GM15510 (cell line): ENCODE measurements around the gene SSPN.

Experiments used
- POLR2A ChIP-seq: IDR thresholded peaks from 3 replicates; pipeline ENCODE4 v1.6.1; 2011; ENCODE audit warnings: borderline replicate concordance; ENCODE audit not compliant: insufficient read length; ENCODE audit errors: extremely low read depth

SSPN gene

DNA sequence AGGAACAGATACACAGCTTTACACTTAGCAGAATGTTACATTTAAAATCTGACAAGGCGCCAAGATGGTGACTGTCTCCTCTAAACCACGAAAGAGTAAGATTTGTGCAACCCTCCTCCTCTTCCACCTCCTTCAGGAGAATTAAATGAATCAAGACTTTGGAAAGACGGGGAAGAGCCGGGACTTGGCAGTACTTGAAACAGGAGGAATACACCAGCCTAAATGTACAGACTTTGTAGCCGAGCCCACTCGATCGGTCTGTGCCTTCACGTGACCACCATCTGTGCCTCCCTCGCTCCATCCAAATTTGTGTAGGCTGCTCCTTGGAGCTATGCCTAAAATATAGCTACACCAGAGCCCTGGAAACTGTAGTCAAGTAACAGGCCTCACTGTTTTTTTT is 38.3 kb downstream of the SSPN start:
- no peak for TF ChIP-seq POLR2A

DNA sequence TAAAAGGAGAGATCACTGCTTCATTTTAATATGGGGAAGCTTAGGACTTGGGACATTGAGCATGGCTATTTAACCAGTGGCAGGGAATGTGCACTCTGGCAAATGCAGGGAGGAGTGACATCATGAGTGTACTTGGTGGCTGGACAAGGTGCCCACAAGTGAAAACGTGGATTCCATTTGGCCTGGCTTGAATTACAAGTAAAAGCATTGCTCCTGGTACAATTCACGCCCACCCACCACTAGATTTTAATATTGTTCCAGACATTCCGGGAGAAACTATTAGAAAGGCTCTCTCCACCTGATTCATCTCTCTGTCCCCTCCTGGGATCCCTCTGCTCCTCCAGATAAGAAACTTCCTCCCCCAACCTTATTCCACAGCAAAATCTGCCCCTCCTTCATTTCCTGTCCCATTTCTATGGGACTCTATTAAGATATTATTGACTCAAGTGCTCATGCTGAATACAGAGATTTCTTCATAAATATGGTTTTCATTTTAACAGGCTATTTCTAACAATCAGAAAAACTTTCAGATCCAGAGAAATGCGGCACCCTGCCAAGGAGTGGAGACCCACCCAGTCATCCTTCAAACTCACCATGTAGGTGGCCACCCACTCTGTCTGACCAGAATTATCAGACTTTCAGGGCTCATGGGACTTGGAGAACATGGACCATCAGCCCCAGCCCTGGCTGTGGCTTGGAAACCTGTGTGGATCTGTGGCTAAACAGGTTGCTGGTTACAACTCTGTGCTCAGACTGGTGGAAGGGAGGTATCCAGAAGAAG is 43.2 kb downstream of the SSPN start:
- TF ChIP-seq POLR2A = no peak

DNA sequence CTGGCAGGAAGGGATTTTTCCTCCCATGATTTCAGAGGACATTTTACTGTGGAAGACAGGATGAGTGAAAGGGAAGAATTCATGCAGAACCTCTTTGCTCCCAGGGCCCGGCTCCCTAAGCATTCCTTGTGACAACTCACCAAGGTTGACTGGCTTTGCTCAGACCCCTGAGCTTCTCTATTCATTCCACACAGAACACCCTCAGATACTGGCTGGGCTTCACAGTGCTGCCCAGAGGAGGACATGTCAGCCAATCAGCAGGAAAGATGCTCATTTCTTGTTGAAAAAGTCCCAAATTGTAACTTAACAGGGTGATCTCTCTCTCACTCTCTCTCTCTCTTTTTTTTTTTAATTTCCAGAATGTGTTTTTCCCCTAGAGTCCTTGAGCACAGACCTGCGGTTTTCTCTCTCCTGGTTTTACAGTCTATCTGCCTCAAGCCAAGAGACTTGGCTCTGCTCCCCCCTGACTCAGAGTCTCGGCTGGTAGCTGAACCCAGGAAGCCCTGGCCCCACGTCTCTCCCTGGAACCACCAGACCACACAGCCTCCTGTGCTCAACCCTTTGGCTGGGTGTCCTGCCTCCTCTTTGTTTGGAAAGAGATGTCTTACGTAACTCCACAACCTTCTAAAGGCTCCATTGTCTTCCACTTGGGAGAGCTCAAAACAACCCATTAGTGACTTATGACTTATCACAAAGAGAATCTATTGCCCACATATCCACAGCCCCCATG is 43.9 kb downstream of the SSPN start:
- TF ChIP-seq POLR2A = no peak

DNA sequence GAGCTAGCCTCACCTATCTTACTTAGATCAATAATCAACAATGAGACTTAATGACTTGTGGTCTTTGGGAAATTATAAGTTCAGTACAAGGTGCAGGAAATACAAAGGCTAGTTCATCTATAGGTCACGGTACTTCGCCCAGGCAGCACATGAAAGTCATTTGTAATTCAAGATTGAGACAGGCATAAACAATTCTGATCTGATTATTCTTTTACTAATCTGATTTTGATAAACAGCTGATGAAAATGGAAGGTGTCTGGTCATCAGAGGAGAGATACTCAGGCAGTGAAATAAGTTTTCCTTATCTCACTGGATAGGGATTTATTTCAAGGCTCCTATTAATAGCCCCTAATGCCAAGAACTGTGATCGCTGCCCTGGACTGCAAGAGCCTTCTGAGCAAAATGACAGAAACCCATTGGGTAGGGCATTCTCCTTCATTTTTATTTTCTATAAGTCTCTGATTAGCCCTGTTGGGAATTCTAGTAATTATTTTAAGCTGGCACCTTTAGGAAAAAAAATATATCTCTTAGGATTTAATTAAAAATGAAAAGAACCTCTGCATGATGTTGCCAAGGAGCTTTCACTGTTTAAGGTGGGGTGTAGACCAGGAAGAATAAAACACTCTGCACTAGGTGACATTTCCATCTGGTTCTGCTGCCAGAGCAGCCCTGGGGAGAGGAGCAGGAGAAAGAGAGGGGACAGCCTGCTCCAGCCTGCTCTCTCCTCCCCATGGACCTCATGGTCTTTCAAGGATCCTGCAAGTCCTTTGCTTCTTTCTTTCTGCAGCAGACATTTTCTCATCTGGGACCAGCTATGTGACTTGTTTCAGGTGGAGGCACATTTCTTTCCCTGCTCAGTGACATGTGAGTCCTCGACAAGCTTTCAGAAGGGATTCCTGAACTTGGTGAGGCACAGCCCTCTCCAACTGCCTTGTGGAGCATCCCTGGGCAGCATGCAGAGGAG is 44.8 kb downstream of the SSPN start:
- no peak for TF ChIP-seq POLR2A

DNA sequence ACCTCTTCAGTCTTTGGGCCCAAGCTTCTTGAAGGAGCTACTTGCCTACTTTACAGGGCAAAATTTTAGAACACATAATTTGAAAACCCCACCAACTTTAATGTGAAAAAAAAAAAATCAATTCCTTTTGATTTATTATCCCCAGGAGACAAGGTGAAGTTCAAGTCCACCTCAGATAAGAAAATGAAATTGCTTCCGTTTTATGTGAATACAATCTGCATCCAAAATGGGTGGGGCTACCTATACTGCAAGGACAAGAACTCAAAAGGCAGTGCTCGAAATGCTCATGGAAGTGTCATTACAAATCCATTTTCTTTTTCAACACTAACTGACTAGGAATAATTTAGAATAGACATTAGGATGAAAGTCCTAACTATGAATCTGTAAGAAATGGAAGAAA is 45.7 kb downstream of the SSPN start:
- no peak for TF ChIP-seq POLR2A

DNA sequence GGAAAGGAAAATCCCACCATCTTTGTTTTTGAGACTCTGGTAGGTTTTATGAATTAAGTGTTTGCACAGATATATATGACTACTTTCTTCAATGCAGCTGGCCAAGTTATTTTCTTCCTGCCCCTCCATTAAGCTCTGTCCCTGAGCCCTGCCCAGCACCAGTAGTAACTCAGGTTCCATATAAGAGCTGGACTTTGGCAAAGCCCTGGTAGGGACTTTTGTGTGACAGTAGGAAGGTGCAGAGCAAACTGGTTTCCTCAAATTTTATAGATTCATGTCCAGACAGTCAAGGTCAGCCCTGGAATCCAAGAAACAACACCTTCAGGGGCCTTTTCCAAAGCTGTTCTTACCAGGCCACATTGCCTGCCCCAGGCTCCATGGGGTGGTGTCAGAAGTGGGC is 47.3 kb downstream of the SSPN start:
- TF ChIP-seq POLR2A = no peak

DNA sequence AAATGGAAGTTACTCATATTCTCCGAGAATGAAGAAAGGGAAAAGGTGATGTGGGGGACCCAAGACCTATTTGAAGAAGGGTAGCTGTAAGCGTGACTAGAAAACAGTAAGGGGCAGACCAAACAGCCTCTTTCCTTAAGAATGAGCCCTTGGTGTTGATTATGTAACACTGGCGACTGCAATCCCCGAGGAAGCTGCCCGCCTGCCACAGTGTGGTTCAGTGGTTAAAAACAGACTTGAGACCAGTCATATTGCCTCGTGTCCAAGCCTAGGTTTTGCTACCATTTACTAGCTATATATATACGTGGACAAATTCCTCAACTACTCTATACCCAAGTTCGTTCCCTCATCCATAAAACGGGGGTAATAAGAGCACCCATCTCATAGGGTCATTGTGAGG is 49.1 kb downstream of the SSPN start:
- TF ChIP-seq POLR2A = no peak

DNA sequence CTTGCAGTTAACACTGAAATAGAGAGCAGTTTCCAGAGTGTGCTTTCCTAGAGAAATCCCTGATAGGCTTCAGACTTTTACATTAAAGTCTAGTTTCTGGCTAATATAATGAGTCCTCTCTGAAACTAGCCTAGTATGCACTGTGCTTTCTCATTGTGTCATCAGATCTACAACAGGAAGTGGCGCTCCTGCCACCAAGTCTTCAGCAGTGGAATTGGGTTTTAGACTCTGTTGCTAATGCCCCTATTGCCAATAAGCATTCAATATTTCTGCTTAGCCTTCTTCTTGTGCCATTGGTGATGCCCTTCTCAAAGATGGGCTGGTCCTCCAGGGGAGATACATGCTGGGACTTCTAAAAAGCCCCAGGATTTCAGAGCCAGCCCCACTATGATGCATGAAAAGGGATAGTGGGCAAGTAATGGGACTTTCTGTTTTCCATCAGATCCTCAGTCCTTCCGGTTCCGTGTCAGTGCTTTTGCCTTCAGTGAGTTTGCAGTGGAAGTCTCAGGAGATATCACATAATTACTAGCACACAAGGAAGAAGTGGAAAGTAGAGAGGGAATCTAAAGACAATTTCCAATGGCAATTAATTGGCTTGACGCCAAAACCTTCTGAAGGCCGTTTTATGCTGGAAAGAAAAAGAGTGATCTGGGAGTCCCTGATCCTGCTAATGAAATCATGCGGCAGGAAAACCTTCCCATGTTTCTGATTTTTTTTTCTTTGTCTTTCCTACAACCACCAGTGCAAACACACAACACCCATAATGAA is 50.0 kb downstream of the SSPN start:
- no peak for TF ChIP-seq POLR2A

DNA sequence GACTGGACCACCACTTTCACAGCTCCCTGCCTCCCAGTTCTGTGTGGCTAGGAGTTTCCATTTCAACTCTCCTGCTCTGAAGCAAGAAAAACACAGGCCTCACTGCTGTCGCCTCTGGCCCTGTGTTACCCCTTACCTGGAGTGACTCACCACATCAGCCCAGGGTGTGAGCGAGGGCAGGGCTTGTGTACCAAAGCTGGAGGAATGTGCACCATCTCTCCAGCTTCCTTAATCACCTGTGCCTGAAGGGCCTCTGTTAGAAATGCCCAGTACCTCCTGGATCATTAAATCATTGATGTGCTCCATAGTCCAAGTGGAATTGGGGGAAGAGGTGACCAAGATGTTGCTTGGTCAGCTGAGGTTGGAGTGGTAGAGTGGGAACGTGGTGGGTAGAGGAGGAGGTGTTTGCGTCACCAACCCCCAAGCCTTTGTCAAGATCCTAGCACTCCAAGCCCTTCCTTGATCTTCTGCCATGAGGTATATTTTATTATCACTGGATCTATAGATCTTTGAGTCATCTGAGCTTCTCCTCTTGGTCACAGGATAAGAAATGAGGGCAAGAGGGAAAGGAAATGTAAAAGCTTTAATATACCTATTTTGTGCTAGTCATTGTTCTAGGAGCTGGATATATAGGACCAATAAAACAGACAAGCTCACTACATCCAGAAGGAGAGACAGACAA is 51.3 kb downstream of the SSPN start:
- TF ChIP-seq POLR2A = no peak

DNA sequence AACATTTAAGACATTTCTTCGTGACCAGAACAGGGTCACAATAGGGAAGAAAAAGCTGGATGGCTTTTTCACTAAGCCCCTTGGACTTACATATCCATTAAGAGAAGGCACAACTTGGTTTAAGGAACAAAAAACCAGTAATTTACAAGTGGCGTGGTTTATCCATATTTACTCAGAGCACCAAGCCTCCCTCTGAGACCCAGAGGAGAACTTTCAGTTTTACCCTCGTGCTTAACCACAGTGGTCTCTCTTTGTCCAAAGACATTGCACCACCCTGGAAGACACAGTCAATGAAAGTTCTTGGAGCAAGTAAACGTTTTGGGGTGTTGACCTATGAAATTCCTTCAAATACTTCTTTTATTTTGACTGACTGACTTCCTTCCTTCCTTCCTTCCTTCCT is 52.5 kb downstream of the SSPN start:
- TF ChIP-seq POLR2A = no peak

DNA sequence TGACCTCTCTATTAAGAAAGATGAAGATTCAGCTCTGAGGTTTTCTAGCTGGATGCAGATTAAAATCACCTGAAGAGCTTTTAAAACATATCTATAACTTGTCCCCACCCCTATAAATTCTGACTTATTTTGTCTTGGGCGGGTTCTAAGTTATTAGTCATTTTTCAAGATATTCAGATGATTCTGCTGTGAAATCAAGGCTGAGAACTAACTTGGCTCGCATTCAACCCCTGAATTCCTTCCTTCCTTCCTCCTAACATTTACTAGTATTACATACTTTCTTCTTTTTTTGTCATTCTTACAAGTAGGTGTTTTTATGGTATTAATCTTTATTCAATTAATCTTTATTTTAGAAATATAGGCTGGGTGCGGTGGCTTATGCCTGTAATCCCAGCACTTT is 55.4 kb downstream of the SSPN start:
- no peak for TF ChIP-seq POLR2A

DNA sequence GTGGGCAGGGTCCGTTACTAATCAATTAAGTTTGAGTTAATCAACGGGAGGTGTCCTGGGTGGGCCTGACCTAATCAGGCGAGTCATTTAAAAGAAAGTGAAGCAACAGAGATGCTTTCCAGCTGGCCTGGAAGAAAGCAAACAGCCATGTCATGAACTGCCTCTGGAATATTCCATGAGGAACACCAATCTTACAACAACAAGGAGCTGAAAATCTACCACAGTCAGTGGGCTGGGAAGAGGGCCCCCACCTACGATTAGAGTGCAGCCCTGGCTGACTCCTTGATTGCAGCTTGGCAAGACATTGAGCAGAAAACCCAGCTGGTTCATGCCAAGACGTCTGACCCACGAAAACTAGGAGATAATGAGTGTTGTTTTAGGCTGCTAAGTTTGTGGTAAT is 56.2 kb downstream of the SSPN start:
- no peak for TF ChIP-seq POLR2A

DNA sequence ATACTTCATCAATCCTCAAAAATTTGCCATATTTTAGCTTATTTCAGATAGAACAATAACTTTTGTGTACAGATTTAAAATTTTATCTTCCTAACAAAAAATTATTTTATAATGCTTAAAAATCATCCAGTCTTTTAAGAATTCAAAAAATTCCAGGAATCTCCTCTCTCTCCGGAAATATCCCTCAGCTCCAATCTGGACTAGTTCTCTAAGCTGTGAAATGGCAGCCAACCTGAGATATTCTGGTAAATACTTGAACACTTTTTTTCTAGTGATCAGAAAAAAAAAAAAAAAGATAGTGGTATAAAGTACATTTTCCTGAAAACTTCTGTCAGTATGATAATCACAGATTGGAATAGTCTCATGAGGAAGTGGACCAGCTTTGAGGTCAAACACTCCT is 57.6 kb downstream of the SSPN start:
- TF ChIP-seq POLR2A = no peak

DNA sequence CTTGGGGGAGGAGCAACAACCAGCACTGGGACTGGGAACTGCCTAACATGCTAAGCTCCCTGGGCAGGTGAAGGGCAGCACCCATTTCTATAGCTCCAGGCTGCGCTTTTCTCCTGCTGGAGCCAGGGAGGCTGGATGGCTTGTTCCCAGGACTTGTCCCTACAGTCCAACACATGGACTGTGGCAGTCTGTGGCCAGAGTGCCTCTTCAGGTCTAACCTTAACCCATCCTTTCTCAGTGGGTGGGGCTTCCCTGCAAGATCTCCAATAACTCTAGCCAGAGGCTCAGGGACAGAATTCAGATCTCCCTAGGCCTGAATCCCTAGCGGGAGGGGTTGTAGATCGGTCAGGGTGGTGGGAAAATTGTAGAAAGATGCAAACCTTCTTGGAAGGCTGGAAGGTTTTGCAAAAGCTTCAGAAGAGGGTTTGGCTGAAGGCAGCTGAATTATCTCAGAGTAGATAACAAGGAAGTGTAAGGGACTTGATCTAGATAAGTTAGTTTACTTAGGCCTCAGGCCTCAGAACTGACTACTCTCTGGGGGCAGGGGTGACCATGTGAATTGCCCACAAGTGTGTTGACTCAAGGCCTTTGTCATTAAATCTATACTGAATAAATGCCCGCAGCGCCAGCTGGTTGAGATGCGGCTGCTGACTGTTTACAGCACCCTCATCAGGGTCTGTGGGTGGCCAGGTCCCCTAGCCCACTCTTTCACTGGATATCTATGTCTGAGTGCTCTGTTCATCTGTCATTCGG is 60.7 kb downstream of the SSPN start:
- TF ChIP-seq POLR2A = no peak

DNA sequence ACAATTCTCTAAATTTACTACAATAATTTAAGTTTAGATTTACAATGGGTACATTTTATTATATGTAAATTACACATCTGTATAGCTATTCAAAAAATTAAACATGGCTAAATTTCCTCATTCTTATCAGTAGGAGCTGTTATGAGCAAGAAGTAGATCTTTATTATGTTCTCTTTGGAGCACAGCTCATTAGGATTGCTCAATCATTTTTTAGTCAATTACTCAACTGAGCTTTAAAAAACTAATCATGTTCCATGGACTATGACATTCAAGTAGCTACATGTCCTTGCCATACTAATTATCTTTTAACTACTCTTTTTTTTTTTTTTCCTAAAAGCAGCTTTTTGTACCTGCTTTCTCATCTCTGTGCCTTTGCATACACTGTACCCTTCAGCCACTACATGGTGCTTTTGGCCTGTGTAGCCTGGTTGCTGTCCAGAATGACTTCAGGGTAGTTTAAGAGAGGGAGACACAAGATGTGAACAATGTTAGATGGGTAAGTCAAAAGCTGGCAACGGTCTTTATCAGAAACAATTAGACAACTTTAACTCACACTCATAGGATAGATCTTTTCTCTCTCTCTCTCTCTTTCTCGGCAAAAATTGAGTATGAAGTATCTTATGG is 69.0 kb downstream of the SSPN start:
- TF ChIP-seq POLR2A = no peak
